IPS-20b (cell line): ENCODE measurements around the gene KIAA2012.
"Not testable (repeated sequence)": the region's sequence is repeated elsewhere in the genome, so short reads cannot be mapped to it uniquely, and the experiment has no call there.

Experiments used
- H3K27ac ChIP-seq: one replicate; pipeline ENCODE4 v1.5.1; 2013; ENCODE audit warnings: low read length
- H3K27me3 ChIP-seq: 2 replicates; pipeline ENCODE4 v1.6.1; 2013; ENCODE audit warnings: mild to moderate bottlenecking, low read length, inconsistent platforms; ENCODE audit not compliant: insufficient read depth
- H3K36me3 ChIP-seq: 2 replicates; pipeline ENCODE4 v1.6.1; 2013; ENCODE audit warnings: low read depth, mild to moderate bottlenecking, inconsistent platforms, low read length, moderate library complexity; ENCODE audit not compliant: insufficient read depth
- H3K4me1 ChIP-seq: 2 replicates; pipeline ENCODE4 v1.6.1; 2013; ENCODE audit warnings: mild to moderate bottlenecking, control low read depth, inconsistent platforms, low read length, moderate library complexity; ENCODE audit not compliant: insufficient read depth
- H3K4me3 ChIP-seq: 2 replicates; pipeline ENCODE4 v1.5.1; 2013; ENCODE audit warnings: mild to moderate bottlenecking, low read length, inconsistent platforms
- H3K9ac ChIP-seq: 2 replicates; pipeline ENCODE4 v1.6.1; 2013; ENCODE audit warnings: low read depth, mild to moderate bottlenecking, inconsistent platforms, low read length, moderate library complexity
- H3K9me3 ChIP-seq: 2 replicates; pipeline ENCODE4 v1.6.1; 2013; ENCODE audit warnings: mild to moderate bottlenecking, low read depth, low read length, inconsistent platforms; ENCODE audit not compliant: insufficient read depth

The KIAA2012 gene

DNA sequence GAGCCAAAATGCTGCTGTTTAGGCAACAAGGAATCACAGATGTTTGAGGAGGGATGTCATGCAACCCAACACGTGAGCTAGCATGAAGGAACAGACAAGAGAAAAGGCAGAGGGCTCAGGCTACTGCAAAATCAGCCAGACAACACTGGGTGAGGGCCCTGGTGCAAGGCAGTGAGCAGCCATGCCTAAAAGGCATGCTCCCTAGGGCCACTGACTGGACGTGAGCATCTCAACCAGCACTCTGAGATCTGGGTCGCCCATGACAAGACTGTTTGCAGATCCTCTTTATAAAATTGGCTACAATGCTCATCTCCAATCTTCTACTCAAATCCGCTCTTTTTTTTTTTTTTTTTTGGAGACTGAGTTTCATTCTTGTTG lies 49.1 kb downstream of the KIAA2012 start:
- Histone ChIP-seq H3K36me3 (no peaks in the 10 kb centered on the region), H3K9me3 (0 out of 2 replicates have a peak, but pooled peaks cover 8% of the 10 kb centered on the region), H3K27me3 (no peaks in the 10 kb centered on the region), H3K4me3 (no peak overlapping the region), H3K9ac (no peak overlapping the region), H3K4me1 (peaks cover 5% of the 10 kb centered on the region; the same call in 1 of the 2 replicates), H3K27ac (no peak overlapping the region)

DNA sequence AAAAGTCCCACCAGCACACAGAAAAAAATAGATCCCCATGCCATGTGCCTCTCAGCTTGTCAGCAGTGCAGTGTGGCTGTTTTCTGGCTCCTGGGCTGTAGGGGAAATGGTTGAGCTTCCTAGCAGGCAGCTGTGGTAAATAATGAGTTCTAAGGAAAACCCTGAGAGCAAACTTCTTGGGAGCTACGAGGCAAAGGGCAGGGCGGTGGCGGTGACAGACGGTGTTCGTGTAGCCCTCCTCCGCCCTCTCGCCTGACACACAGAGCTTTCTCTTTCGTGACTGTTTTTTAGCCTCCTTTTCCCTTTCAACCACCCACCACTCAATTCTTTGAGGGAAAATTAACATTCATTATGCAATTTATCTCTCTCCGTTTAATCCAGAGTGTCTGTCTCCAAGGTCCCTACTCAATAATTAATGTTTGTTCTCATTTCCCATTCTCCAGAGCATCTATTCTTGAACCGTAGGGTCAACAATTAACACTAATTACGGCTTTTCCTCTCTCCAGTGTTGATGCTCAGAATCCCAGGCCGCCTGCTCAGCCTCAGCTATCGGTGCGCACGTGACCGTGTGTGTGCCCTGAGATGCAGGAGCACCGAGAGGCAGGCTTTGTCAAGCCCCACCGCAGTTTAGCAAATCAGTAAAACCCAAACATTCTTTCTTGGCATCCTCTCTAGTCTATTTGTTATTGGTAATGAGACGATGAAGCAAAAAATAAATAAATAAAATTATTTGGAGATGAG lies 50.1 kb downstream of the KIAA2012 start:
- H3K27ac ChIP-seq, result no peak overlapping the region

DNA sequence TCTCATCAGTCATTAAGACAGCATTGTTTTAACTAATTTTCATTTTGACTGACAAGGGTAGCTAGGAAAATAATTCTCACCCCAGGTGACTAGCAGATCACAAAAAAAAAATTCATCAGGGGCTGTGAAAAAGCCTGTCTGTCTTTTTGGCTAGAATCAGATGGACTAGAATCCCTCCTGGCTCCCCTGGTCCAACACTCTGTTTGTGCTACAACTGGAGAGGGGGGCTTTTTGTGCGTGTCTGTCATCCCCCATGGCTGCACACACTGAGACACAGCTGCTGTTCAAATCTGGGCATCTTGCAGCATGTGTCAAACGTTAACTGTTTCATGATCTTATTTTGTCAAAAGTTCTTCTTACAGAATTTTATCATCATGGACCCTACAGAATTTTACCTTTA lies 51.2 kb downstream of the KIAA2012 start:
- Histone ChIP-seq H3K9me3 (0 out of 2 replicates have a peak, but pooled peaks cover 8% of the 10 kb centered on the region), H3K4me1 (peaks cover 5% of the 10 kb centered on the region; the same call in 1 of the 2 replicates), H3K4me3 (no peak overlapping the region), H3K27ac (no peak overlapping the region), H3K27me3 (no peaks in the 10 kb centered on the region), H3K9ac (no peak overlapping the region), H3K36me3 (no peaks in the 10 kb centered on the region)

More for the DNA sequence above, 50.1 kb downstream of the KIAA2012 start:
- H3K4me3 ChIP-seq, result no peak overlapping the region
- 0 out of 2 replicates have a peak, but pooled peaks cover 8% of the 10 kb centered on the region for H3K9me3 ChIP-seq
- no peak overlapping the region for H3K9ac ChIP-seq
- no peaks in the 10 kb centered on the region for H3K27me3 ChIP-seq
- H3K36me3 ChIP-seq, result no peaks in the 10 kb centered on the region
- peaks cover 5% of the 10 kb centered on the region; the same call in 1 of the 2 replicates for H3K4me1 ChIP-seq

DNA sequence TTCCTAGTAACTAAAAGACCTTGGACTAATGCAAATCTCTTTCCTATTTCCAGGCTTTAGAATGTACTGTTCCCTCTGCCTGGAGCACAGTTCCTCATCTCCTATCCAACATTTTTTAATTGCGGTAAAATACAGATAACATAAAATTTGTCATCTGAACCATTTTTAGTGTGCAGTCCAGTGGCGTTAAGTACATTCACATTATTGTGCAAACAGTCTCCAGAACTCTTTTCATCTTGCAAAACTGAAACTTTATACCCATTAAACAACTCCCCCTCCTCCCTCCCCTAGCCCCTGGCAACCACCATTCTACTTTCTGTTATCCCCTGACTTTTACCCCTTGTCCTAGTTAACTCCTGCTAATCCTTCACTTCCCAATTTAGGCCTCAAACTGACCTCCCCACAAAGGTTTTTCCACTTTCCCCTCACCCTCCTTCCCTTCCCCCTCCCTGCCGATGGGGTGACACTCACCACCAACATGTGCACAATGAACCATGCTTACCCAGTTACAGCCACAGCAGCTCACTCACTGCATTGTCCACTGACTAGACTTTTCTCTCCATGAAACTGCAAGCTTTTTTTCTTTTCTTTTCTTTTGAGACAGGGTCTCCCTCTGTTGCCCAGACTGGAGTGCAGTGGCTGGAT lies 54.8 kb downstream of the KIAA2012 start:
- H3K9me3 ChIP-seq, result no peaks in the 10 kb centered on the region
- no peaks in the 10 kb centered on the region for H3K27me3 ChIP-seq
- H3K9ac ChIP-seq, result no peak overlapping the region
- H3K4me3 ChIP-seq, result no peak overlapping the region
- peaks cover 5% of the 10 kb centered on the region; the same call in 1 of the 2 replicates for H3K4me1 ChIP-seq
- H3K27ac ChIP-seq, result no peak overlapping the region
- no peaks in the 10 kb centered on the region for H3K36me3 ChIP-seq

DNA sequence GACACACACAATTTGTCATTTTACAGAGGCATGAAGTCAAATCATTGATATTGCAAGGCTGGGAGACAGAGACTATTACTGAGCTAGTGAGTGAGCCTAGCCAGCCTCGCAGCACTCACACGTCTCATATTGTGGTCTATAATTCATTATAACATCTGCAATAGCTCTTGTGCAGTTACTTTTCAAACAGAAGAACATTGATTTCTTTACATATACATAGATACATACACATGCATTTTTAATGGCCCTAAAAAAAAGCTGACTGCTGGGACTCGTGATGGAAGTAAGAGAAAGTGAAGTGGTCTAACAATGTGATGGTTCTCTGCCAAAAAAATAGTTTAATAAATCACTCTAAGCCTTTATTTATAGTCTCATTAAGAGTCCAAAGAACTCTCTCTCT lies 56.8 kb downstream of the KIAA2012 start:
- Histone ChIP-seq H3K9ac (no peak overlapping the region), H3K27ac (no peak overlapping the region), H3K4me3 (no peak overlapping the region), H3K4me1 (no peaks in the 10 kb centered on the region), H3K36me3 (no peaks in the 10 kb centered on the region), H3K9me3 (no peaks in the 10 kb centered on the region), H3K27me3 (no peaks in the 10 kb centered on the region)

DNA sequence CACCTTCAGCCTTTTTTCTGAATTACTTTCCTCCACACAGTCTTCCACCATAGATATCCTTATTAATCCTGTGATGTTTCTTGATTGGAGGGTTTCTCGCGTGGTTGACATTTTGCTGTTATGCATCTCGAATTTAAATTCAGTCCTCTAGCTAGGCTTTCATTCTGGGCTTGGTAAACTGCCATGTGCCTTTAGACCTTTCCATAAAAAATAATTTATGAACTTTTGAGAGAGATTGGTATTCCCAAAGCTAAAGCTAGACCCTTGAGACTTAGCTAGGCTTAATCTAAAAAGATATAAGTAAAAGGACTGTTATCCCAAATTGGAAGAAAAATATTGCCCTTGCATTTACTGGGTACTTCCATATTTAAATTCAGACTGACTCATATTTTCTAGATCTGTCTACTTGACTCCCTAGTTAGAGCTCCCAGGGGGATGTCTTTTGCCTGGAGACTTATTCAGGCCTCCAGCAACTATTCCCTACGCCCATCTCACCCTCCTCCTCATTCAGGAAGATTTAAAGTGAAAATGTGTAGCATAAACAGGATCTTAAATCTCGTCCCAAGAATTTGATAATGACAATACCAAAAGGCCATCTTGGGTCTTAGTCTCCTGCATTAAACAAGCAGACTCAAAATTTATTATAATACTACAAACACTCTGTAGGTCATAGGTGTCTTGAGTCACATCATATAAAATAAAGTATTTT lies 60.3 kb downstream of the KIAA2012 start:
- Histone ChIP-seq H3K4me1 (no peaks in the 10 kb centered on the region), H3K27ac (no peak overlapping the region), H3K36me3 (no peaks in the 10 kb centered on the region), H3K9me3 (no peaks in the 10 kb centered on the region), H3K9ac (no peak overlapping the region), H3K4me3 (no peak overlapping the region), H3K27me3 (no peaks in the 10 kb centered on the region)

DNA sequence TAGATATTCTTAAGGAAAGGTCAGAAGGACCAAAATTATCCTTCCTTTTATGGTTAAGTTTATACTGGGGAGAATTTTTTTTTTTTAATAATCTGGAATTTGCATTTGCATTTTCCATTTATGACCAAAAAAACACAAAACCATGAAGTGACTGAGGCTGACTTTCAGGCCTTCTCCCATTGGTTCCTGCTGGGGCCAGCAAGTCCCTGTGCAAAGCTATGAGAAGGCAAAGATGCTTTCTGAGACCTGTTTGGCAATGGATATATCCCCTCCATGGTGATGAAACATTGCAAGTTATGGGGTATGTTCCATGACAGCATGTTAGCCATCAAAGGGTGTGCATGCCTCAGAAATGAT lies 60.8 kb downstream of the KIAA2012 start:
- Histone ChIP-seq H3K9me3 (no peaks in the 10 kb centered on the region), H3K9ac (no peak overlapping the region), H3K27me3 (no peaks in the 10 kb centered on the region), H3K4me3 (no peak overlapping the region), H3K4me1 (no peaks in the 10 kb centered on the region), H3K27ac (no peak overlapping the region), H3K36me3 (no peaks in the 10 kb centered on the region)

DNA sequence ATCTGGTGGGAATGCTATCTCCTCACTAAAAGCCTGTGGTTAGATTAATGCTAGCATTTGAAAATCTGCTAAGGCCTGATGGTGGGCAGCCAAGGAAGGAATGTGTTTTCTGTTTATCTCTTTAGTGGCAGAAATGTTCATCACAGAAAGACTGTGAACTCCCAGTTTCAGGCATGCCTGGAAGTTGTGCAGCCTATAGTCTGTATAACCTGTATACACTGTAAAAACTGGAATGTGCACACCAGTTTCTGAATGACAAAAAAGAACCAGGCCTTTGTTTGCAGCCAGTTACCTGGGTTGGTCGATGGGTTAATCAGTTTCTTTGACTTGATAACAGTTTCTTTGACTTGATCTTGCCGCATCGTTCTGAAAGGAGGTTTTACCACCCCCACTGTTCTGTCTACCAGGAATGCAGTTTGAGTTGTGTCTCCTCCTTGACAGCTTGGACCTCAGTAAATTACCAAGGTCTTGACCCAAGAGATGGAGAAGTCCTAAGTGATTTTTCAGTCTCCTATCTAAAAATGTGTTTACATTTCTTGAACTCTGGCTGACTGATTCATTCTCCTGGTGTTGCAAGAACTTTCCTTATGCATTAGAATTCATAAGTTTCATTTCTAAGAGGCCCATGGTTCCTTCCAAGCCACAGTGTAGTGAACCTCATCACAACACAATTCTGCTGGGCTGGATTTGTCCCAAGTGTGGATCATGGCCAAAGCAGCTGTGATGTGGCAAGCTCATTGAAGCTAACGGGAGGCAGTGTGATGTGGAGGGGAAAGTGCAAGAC lies 62.2 kb downstream of the KIAA2012 start:
- no peak overlapping the region for H3K27ac ChIP-seq
- H3K9me3 ChIP-seq, result no peaks in the 10 kb centered on the region
- H3K9ac ChIP-seq, result no peak overlapping the region
- H3K4me1 ChIP-seq, result no peaks in the 10 kb centered on the region
- H3K4me3 ChIP-seq, result no peak overlapping the region
- no peaks in the 10 kb centered on the region for H3K36me3 ChIP-seq
- no peaks in the 10 kb centered on the region for H3K27me3 ChIP-seq

DNA sequence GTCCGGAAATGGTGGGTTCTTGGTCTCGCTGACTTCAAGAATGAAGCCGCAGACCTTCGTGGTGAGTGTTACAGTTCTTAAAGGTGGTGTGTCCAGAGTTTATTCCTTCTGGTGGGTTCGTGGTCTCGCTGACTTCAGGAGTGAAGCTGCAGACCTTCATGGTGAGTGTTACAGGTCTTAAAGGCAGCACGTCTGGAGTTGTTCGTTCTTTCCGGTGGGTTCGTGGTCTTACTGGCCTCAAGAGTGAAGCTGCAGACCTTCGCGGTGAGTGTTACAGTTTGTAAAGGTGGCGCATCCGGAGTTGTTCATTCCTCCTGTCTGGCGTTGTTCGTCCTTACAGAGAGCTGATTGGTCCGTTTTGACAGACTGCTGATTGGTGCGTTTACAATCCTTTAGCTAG lies 63.0 kb downstream of the KIAA2012 start:
- not testable (repeated sequence) for H3K9me3 ChIP-seq, H3K4me3 ChIP-seq, H3K27ac ChIP-seq, H3K4me1 ChIP-seq, H3K9ac ChIP-seq, H3K36me3 ChIP-seq, H3K27me3 ChIP-seq

DNA sequence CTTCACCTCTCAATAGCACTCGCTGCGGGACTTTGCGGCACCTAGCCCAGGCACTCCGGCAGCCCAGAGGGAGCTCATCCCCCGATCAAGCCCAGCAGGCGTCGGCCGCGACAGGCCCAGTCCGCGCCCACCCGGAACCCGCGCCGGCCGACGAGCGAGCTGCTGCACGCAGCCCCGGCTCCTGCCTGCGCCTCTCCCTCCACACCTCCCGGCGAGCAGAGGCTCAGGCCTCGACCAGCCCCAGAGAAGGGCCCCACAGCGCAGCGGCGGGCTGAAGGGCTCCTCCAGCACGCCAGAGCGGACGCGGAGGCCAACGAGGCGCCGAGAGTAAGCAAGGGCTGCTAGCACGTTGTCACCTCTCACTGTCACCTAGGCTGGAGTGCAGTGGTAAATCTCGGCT lies 63.5 kb downstream of the KIAA2012 start:
- Histone ChIP-seq H3K4me3 (no peak overlapping the region), H3K27me3 (no peaks in the 10 kb centered on the region), H3K36me3 (no peaks in the 10 kb centered on the region), H3K4me1 (peaks cover 10% of the 10 kb centered on the region; the same call in 1 of the 2 replicates), H3K27ac (no peak overlapping the region), H3K9me3 (no peaks in the 10 kb centered on the region), H3K9ac (no peak overlapping the region)

DNA sequence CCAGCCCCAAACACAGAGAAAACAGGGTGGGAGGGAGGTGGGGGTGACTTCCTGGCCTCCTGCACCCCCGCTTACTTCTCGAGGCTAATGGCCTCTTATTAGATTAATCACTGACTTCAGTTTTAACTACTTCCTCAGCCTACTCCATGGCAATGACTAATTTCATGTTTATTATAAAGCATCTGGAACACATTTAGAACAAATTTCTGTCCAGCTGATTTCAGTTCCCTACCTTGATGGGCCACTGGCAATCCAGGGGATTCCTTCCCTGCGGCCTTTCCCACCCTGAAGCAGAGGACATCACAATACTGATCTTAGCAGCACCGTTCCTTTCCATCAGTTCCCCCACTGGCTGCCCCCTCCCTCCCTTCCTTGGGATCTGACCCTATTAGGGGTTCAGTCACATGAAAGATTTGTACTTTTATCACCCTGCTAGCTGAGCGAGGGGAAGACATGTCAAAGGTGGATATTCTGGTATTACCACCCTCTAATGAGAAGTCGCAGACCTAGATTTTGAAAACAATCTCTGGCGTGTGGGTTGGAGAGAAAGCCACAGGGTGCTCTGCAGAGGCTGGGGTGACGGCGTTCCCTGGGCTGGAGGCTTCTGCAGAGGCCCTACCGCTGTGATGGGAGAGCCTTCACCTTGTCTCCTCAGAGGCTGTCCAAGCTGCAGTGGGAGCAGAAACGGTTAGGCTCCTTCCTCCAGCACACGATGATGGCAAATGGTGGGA lies 67.6 kb downstream of the KIAA2012 start:
- H3K36me3 ChIP-seq, result no peaks in the 10 kb centered on the region
- no peaks in the 10 kb centered on the region for H3K9me3 ChIP-seq
- no peak overlapping the region for H3K27ac ChIP-seq
- H3K27me3 ChIP-seq, result no peaks in the 10 kb centered on the region
- H3K9ac ChIP-seq, result no peak overlapping the region
- peaks cover 15% of the 10 kb centered on the region; the same call in 1 of the 2 replicates for H3K4me1 ChIP-seq
- H3K4me3 ChIP-seq, result no peak overlapping the region
